ENCODE measurements around the gene GNAS-AS1.

DNA sequence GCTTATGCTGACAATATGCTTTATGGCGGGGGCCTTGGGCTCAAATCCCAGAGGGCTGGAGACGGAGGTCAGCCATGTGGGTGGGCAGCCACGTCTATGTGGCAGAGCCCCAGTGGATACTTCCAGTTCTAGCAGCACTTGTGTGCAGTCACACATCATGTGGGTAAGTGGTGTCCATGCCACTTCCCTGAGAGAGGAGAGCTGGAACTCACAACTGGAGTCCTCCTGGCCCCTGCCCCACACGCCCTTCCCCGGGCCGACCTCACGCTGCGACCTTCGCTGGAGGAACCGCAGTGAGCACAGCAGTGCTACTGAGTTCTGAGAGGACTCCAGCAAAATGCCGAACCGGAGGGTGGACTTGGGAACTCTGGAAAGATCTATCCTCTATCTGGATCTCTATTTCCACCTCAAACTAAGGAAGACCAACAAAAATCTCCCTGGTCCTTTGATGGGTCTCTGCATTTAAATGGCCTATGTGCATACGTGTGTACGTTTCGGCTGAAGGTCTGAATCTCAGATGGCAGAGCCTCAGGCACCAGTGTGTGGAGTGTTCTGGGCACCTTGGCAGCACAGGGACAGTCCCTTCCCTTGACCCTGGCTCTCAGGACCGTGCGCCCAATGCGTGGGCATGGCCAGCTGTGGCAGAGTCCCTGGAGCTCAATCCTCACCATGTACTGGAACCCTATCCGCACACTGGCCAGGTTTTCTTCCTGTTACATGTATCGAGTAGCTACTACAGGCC lies 55.4 kb downstream of the GNAS-AS1 start:
- no peak for TF ChIP-seq EZH2 (IDR thresholded peaks at IDR 0.05; ENCODE audit: borderline replicate concordance)
- TF ChIP-seq, protein P1, sequence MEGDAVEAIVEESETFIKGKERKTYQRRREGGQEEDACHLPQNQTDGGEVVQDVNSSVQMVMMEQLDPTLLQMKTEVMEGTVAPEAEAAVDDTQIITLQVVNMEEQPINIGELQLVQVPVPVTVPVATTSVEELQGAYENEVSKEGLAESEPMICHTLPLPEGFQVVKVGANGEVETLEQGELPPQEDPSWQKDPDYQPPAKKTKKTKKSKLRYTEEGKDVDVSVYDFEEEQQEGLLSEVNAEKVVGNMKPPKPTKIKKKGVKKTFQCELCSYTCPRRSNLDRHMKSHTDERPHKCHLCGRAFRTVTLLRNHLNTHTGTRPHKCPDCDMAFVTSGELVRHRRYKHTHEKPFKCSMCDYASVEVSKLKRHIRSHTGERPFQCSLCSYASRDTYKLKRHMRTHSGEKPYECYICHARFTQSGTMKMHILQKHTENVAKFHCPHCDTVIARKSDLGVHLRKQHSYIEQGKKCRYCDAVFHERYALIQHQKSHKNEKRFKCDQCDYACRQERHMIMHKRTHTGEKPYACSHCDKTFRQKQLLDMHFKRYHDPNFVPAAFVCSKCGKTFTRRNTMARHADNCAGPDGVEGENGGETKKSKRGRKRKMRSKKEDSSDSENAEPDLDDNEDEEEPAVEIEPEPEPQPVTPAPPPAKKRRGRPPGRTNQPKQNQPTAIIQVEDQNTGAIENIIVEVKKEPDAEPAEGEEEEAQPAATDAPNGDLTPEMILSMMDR (IDR thresholded peaks at IDR 0.05; ENCODE audit: poor library complexity) = no peak
